Panc1 (cell line): Measurements from ENCODE around the gene KRT2. TPM values are rescaled to one million over a fixed set of nuclear protein-coding genes. Genes with fewer than 3 reads are reported as not detected.

ENCODE experiments used
- ATAC-seq: fragments of 200-7000 bp; cut with Tn5 transposase; 2 replicates; pipeline ENCODE4 v1.9.1; 2020; ENCODE audit warnings: mild to moderate bottlenecking, moderate library complexity
- BruUV-seq: library from RNA; stranded (reverse); fragments of 400-500 nt; replicated peaks from 2 replicates; lab custom pipeline; 2021; lab: Mats Ljungman, UMichigan
- CTCF ChIA-PET: fragments of 300-600 bp; sonication (Branson Sonifier 250); formaldehyde crosslinking; loops from one replicate; lab custom pipeline; 2022; ENCODE audit warnings: antibody characterized with exemption; lab: Charles Lee
- POLR2A ChIA-PET: fragments of 300-600 bp; sonication (Branson Sonifier 250); formaldehyde crosslinking; loops from one replicate; lab custom pipeline; 2022; ENCODE audit warnings: antibody characterized with exemption; lab: Charles Lee
- DNase-seq: peaks from one replicate; pipeline ENCODE4 v3.0.0-alpha.2; 2010; ENCODE audit warnings: low read depth, low spot score
- H3K27ac ChIP-seq: 2 replicates; pipeline ENCODE4 v1.5.1; 2011; ENCODE audit warnings: mild to moderate bottlenecking, low read length, inconsistent platforms
- H3K27me3 ChIP-seq: fragments of 200-500 bp; sonication (Bioruptor generic); 2 replicates; pipeline ENCODE4 v1.6.0; 2014; ENCODE audit warnings: low read length, inconsistent platforms; ENCODE audit not compliant: control insufficient read depth, insufficient read depth
- H3K36me3 ChIP-seq: fragments of 200-500 bp; sonication (Bioruptor generic); 2 replicates; pipeline ENCODE4 v1.5.1; 2014; ENCODE audit warnings: inconsistent platforms, mild to moderate bottlenecking, low read length, moderate library complexity; ENCODE audit not compliant: control insufficient read depth, insufficient read depth
- H3K4me1 ChIP-seq: 2 replicates; pipeline ENCODE4 v1.5.1; 2011; ENCODE audit warnings: inconsistent platforms, mild to moderate bottlenecking, low read length, moderate library complexity; ENCODE audit not compliant: control insufficient read depth, insufficient read depth
- H3K4me3 ChIP-seq, 2 experiments: 2 replicates each; pipeline ENCODE4 v1.5.1; 2011 to 2012; ENCODE audit warnings: low read depth in 2 of 2, low read length in 2 of 2, mild to moderate bottlenecking in 2 of 2, inconsistent platforms in 1 of 2, moderate library complexity in 1 of 2
- H3K9me3 ChIP-seq: fragments of 200-500 bp; sonication (Bioruptor generic); 2 replicates; pipeline ENCODE4 v1.5.1; 2014; ENCODE audit warnings: low read depth, mild to moderate bottlenecking, inconsistent platforms, low read length, moderate library complexity; ENCODE audit not compliant: control insufficient read depth, insufficient read depth
- POLR2AphosphoS5 ChIP-seq: IDR thresholded peaks from 2 replicates; pipeline ENCODE4 v1.6.1; 2012; ENCODE audit warnings: mild to moderate bottlenecking, low read depth, low read length, moderate library complexity
- REST ChIP-seq, 2 experiments: IDR thresholded peaks; 2 replicates each; pipeline ENCODE4 v1.6.1; 2011 to 2012; ENCODE audit warnings: low read depth in 2 of 2, control low read depth in 1 of 2, low read length in 1 of 2, mild to moderate bottlenecking in 1 of 2, moderate library complexity in 1 of 2; ENCODE audit not compliant: insufficient read depth in 1 of 2
- SIN3A ChIP-seq: IDR thresholded peaks from 2 replicates; pipeline ENCODE4 v1.6.1; 2012; ENCODE audit warnings: low read depth, mild to moderate bottlenecking, low read length, moderate library complexity, borderline replicate concordance; ENCODE audit not compliant: insufficient read depth
- TCF7L2 ChIP-seq: IDR thresholded peaks from 2 replicates; pipeline ENCODE4 v1.6.1; 2011; ENCODE audit warnings: mild to moderate bottlenecking, low read depth, low read length, inconsistent platforms
- in situ Hi-C: cut with HindIII; loops from 2 replicates; pipeline ENCODE4 v1.10.0; 2016; ENCODE audit warnings: low sequenced_read_pairs, low pct_unique_long_range_greater_than_20kb
- intact Hi-C: fragments of 100-400 bp; cut with micrococcal nuclease; formaldehyde crosslinking; loops from one replicate; pipeline ENCODE4 v1.10.0; 2022; ENCODE audit not compliant: unreplicated experiment
- total RNA-seq: library from RNA; stranded (reverse); gene quantifications from one replicate; pipeline ENCODE4 v1.2.1, GENCODE V29; 2021; ENCODE audit not compliant: unreplicated experiment
- TF ChIP-seq, protein P1 (sequence below): fragments of 450-650 bp; IDR thresholded peaks from 2 replicates; pipeline ENCODE4 v1.5.1; 2017; ENCODE audit warnings: mild to moderate bottlenecking

Gene KRT2
- total RNA-seq, 1 experiment from 2014 or later, result 0.33 TPM

GRCh38 chr12:52688481-52688880 lies 36.5 kb upstream of the KRT2 start:
- TF ChIP-seq SIN3A (no peak), POLR2AphosphoS5 (no peak), TCF7L2 (no peak), REST (IDR thresholded peaks at IDR 0.05; ENCODE audit: insufficient read depth in 1 of 2, low read depth in 2 of 2, low read length in 1 of 2) (no peak)
- TF ChIP-seq, protein P1, sequence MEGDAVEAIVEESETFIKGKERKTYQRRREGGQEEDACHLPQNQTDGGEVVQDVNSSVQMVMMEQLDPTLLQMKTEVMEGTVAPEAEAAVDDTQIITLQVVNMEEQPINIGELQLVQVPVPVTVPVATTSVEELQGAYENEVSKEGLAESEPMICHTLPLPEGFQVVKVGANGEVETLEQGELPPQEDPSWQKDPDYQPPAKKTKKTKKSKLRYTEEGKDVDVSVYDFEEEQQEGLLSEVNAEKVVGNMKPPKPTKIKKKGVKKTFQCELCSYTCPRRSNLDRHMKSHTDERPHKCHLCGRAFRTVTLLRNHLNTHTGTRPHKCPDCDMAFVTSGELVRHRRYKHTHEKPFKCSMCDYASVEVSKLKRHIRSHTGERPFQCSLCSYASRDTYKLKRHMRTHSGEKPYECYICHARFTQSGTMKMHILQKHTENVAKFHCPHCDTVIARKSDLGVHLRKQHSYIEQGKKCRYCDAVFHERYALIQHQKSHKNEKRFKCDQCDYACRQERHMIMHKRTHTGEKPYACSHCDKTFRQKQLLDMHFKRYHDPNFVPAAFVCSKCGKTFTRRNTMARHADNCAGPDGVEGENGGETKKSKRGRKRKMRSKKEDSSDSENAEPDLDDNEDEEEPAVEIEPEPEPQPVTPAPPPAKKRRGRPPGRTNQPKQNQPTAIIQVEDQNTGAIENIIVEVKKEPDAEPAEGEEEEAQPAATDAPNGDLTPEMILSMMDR, result no peak
- Histone ChIP-seq H3K9me3 (no peaks in the 10 kb centered on the region), H3K36me3 (no peaks in the 10 kb centered on the region), H3K4me3 (no peak overlapping the region), H3K27me3 (peaks cover 27% of the 10 kb centered on the region), H3K4me1 (no peaks in the 10 kb centered on the region; the same call in 1 of the 2 replicates), H3K27ac (no peak overlapping the region)
- intact Hi-C loops, result no loop called here
- ATAC-seq, result no peak
- BruUV-seq, result no TSS peak
- in situ Hi-C loops, result no loop called here
- CTCF ChIA-PET, result interaction anchor here (1.2 kb wide), 1 partner anchor 182 kb away, joined by 3 read pairs; no protein-coding TSS in a partner anchor
- DNase-seq, result no peak
- POLR2A ChIA-PET, result no interaction called here

DNA sequence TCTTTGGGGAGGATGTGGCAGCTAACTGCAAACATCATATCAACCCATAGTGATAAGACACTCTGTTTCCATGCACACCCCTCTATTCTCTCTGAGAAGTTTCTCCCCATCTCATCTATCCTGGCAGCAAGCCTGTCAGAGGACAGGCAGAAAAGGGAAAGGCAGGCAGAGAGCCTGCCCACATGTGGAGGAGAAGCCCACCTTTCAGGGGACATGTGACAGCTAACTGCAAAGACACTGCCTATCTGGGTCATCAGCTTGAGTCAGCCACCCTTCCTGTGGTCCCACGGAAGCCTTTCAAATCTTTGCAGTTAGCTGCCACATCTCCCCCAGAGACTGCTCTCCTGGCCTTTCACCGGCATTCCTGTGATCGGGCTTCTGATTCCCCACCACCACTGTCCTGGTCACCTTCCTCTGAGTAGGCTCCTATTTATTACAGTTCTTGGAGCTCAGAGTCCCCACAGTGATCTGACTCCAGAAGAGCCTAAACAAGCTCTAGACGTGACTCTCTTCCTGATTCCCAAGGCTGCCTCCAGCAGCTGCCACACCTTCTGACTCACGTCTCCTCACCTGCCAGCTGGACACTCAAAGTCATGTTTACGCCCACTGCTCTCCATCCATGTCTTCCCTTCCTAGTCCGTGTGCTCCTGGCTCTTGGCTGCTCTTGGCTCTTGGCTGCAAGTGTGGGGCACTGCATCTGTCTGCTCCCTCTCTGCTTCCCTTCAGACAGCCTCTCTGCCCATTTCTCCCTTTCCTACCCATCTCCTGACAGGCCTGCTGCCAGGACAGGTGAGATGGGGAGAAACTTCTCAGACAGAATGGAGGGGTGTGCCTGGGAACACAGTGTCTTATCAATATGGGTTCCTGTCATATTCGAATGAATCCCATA lies 35.7 kb upstream of the KRT2 start:
- CTCF ChIA-PET, result interaction anchor here (1.2 kb wide), 1 partner anchor 183 kb away, joined by 3 read pairs; no protein-coding TSS in a partner anchor
- in situ Hi-C loops, result no loop called here
- intact Hi-C loops, result no loop called here
- no peak for DNase-seq
- Histone ChIP-seq H3K9me3 (no peaks in the 10 kb centered on the region), H3K36me3 (no peaks in the 10 kb centered on the region), H3K4me3 (no peak overlapping the region), H3K4me1 (no peaks in the 10 kb centered on the region; the same call in 1 of the 2 replicates), H3K27me3 (peaks cover 29% of the 10 kb centered on the region), H3K27ac (no peak overlapping the region)
- no TSS peak for BruUV-seq
- no peak for ATAC-seq
- TF ChIP-seq POLR2AphosphoS5 (no peak), SIN3A (no peak), REST (IDR thresholded peaks at IDR 0.05; ENCODE audit: insufficient read depth in 1 of 2, low read depth in 2 of 2, low read length in 1 of 2) (no peak), TCF7L2 (no peak)
- TF ChIP-seq, protein P1, result no peak
- POLR2A ChIA-PET, result no interaction called here
